ENCODE results near the gene KCTD14. TPM values are rescaled to one million over a fixed set of nuclear protein-coding genes. Genes with fewer than 3 reads are reported as not detected.

The KCTD14 gene
- total and polyA plus RNA-seq, 2 of the 4 experiments (the other 2 are of a cell fraction) = 0.90 to 0.97 TPM

DNA sequence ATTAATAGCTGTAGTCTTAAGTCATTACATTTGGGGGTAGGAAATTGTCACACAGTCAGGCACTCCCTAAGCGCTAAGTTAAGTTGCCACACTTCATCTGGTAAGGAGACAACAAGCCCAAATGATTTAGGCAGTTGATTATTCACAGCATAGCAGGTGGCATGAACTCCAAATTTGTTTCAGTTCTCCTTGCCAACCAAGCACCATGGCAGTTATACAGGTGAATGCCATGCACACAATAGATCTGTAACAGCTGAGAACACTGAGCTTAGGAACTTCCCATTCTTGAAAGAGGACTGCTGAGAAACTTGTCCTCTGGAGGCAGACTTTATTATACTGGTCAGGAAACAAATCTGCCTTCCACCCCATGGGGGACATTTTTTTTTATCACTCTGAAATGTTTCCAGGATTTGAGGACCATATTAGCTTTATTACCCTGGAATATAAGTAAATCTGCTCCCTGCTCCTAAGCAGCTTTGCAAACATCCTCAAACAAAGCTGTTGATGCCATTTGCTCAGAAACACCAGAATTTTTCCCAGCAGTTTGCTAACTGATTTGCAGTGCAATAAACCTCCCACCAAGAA is 23.5 kb downstream of the KCTD14 start:
- no CpG with 5 or more reads among the region's 1 CpG for WGBS, 2 experiments (ENCODE audit: extremely low coverage in 2 of 2, insufficient read length in 1 of 2)
- TF ChIP-seq MAFK (IDR thresholded peaks at IDR 0.05; ENCODE audit: low read depth, low read length) (no peak), CEBPB (IDR thresholded peaks at IDR 0.05; ENCODE audit: low read depth, low read length) (no peak), CHD1 (IDR thresholded peaks at IDR 0.05; ENCODE audit: low read depth, low read length) (no peak), BHLHE40 (IDR thresholded peaks at IDR 0.05; ENCODE audit: low read depth, low read length) (no peak), MXI1 (IDR thresholded peaks at IDR 0.05; ENCODE audit: borderline replicate concordance, low read depth, low read length) (no peak), RAD21 (IDR thresholded peaks at IDR 0.05; ENCODE audit: low read length) (no peak), FOS (IDR thresholded peaks at IDR 0.05; ENCODE audit: low read depth, low read length) (no peak), SMC3 (IDR thresholded peaks at IDR 0.05; ENCODE audit: low read depth, low read length) (no peak), RCOR1 (IDR thresholded peaks at IDR 0.05; ENCODE audit: insufficient replicate concordance, low read length) (no peak), MAZ (IDR thresholded peaks at IDR 0.05; ENCODE audit: borderline replicate concordance, low read depth, low read length) (no peak), NFE2L2 (IDR thresholded peaks at IDR 0.05; ENCODE audit: low read depth, low read length) (no peak), RFX5 (IDR thresholded peaks at IDR 0.05; ENCODE audit: low read depth, low read length) (no peak), POLR2A (IDR thresholded peaks at IDR 0.05; ENCODE audit: low read depth, low read length) (no peak)
- TF ChIP-seq, protein P1, sequence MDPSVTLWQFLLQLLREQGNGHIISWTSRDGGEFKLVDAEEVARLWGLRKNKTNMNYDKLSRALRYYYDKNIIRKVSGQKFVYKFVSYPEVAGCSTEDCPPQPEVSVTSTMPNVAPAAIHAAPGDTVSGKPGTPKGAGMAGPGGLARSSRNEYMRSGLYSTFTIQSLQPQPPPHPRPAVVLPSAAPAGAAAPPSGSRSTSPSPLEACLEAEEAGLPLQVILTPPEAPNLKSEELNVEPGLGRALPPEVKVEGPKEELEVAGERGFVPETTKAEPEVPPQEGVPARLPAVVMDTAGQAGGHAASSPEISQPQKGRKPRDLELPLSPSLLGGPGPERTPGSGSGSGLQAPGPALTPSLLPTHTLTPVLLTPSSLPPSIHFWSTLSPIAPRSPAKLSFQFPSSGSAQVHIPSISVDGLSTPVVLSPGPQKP (IDR thresholded peaks at IDR 0.05; ENCODE audit: borderline replicate concordance, low read depth, low read length) = no peak
- TF ChIP-seq, protein P2, sequence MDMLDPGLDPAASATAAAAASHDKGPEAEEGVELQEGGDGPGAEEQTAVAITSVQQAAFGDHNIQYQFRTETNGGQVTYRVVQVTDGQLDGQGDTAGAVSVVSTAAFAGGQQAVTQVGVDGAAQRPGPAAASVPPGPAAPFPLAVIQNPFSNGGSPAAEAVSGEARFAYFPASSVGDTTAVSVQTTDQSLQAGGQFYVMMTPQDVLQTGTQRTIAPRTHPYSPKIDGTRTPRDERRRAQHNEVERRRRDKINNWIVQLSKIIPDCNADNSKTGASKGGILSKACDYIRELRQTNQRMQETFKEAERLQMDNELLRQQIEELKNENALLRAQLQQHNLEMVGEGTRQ (IDR thresholded peaks at IDR 0.05; ENCODE audit: low read depth, low read length) = no peak
- Histone ChIP-seq H4K91ac (ENCODE audit: insufficient read depth, low read depth, low read length) (no peak overlapping the region), H3K4me2 (ENCODE audit: low read depth, low read length) (no peak overlapping the region), H4K5ac (ENCODE audit: low read depth, low read length) (no peak overlapping the region), H3K23ac (ENCODE audit: low read depth, low read length) (no peak overlapping the region), H2BK15ac (ENCODE audit: low read depth, low read length) (no peak overlapping the region), H2BK20ac (ENCODE audit: low read depth, low read length) (no peak overlapping the region), H3K36me3 (ENCODE audit: control insufficient read depth, insufficient read depth, low read length) (no peaks in the 10 kb centered on the region), H3K79me1 (ENCODE audit: low read depth in 1 of 2, low read length in 2 of 2) (no peaks in the 10 kb centered on the region), H3K27ac (ENCODE audit: insufficient read depth, low read length) (no peak overlapping the region), H2BK120ac (ENCODE audit: low read depth, low read length) (no peak overlapping the region), H2AK5ac (ENCODE audit: low read depth, low read length) (no peak overlapping the region), H3K56ac (ENCODE audit: extremely low read depth, insufficient read depth, low read length) (no peak overlapping the region), H3K4ac (ENCODE audit: low read depth, low read length) (no peak overlapping the region), H3K9me1 (ENCODE audit: insufficient read depth, low read length) (no peaks in the 10 kb centered on the region; the same call in 1 of the 2 replicates), H3K18ac (ENCODE audit: low read depth, low read length) (no peak overlapping the region), H4K20me1 (ENCODE audit: insufficient read depth, low read length) (no peaks in the 10 kb centered on the region), H3K27me3 (ENCODE audit: control insufficient read depth, insufficient read depth, low read length) (peaks cover 5% of the 10 kb centered on the region), H2AFZ (replicated peaks; ENCODE audit: low read length, poor library complexity) (no peak overlapping the region), H3K9me3 (ENCODE audit: control insufficient read depth, insufficient read depth, low read length) (no peaks in the 10 kb centered on the region), H3K14ac (replicated peaks; ENCODE audit: low read depth, low read length) (no peak overlapping the region), H2AK9ac (replicated peaks; ENCODE audit: low read depth, low read length, poor library complexity) (no peak overlapping the region), H3K9ac (ENCODE audit: low read depth, low read length) (no peak overlapping the region), H4K8ac (ENCODE audit: low read depth in 2 of 2, low read length in 2 of 2) (no peak overlapping the region), H2BK5ac (ENCODE audit: low read depth, low read length, poor library complexity, severe bottlenecking) (no peak overlapping the region), H3K4me3 (ENCODE audit: insufficient read depth, low read depth, low read length) (no peak overlapping the region), H3K4me1 (ENCODE audit: control insufficient read depth, insufficient read depth, low read length) (peaks cover 2% of the 10 kb centered on the region; the same call in 1 of the 2 replicates)
- in situ Hi-C loops (cut with MboI; ENCODE audit: low sequenced_read_pairs) = loop anchor here (10.0 kb wide), 1 partner anchor 225 kb away; no protein-coding TSS in a partner anchor
- ATAC-seq (ENCODE audit: low read depth) = no peak
- CTCF ChIA-PET = interaction anchor here (0.5 to 1.1 kb wide), 7 partner anchors 10 to 509 kb away, joined by 3 to 5 read pairs (median 3); no protein-coding TSS in a partner anchor
- intact Hi-C loops (cut with micrococcal nuclease) = loop anchor here (1.0 to 10.0 kb wide), 3 partner anchors 47 to 565 kb away; no protein-coding TSS in a partner anchor
- no TSS peak for BruUV-seq (replicated peaks)
- DNase-seq = no peak
- POLR2A ChIA-PET (ENCODE audit: unreplicated experiment) = no interaction called here
- dilution Hi-C loops (cut with HindIII; ENCODE audit: low sequenced_read_pairs, unreplicated experiment) = no loop called here
